ENCODE data around the gene DPH5.
"Not testable (repeated sequence)": the region's sequence is repeated elsewhere in the genome, so short reads cannot be mapped to it uniquely, and the experiment has no call there.

- not testable (repeated sequence) for TF ChIP-seq CTCF, POLR2A (IDR thresholded peaks at IDR 0.05)
Measured at GRCh38 chr1:100949515-100950158, 75.9 kb downstream of the DPH5 start.

Data from lower leg skin (tissue), 3 donors.